Colonic mucosa (tissue), 4 donors: ENCODE measurements around the gene ZNF512B. TPM values are rescaled to one million over a fixed set of nuclear protein-coding genes. Genes with fewer than 3 reads are reported as not detected.

Experiments used
- DNase-seq: peaks from one replicate; pipeline ENCODE4 v3.0.0-alpha.2; 2020
- H3K27ac ChIP-seq: fragments of 200-600 bp; one replicate; pipeline ENCODE4 v1.8.0; 2021
- H3K27me3 ChIP-seq: fragments of 200-600 bp; one replicate; pipeline ENCODE4 v1.8.0; 2021
- H3K36me3 ChIP-seq: fragments of 200-600 bp; one replicate; pipeline ENCODE4 v1.8.0; 2021
- H3K4me1 ChIP-seq: fragments of 200-600 bp; one replicate; pipeline ENCODE4 v1.8.0; 2021; ENCODE audit warnings: mild to moderate bottlenecking
- H3K4me3 ChIP-seq: fragments of 200-600 bp; one replicate; pipeline ENCODE4 v1.8.0; 2021
- H3K9ac ChIP-seq, 2 donors: one replicate each; pipeline ENCODE4 v1.7.0; 2013; ENCODE audit warnings: control low read depth in 2 of 2, low read depth in 2 of 2, low read length in 2 of 2
- H3K9me3 ChIP-seq: fragments of 200-600 bp; one replicate; pipeline ENCODE4 v1.8.0; 2021
- intact Hi-C: fragments of 100-400 bp; cut with DNase I; formaldehyde crosslinking; loops from one replicate; pipeline ENCODE4 v1.14.1; 2022
- total RNA-seq, 2 donors: library from RNA; stranded (reverse); fragmentation: NEBNext Ultra II Directional in 1 of 2; extraction: Animal tissue kit (Norgen Biotek cat#: 25700) in 1 of 2; gene quantifications; one replicate each; pipeline ENCODE4 v1.2.1, GENCODE V29; 2021
- TF ChIP-seq, protein P1 (sequence below): fragments of 200-600 bp; IDR thresholded peaks from one replicate; pipeline ENCODE4 v1.8.0; 2022; ENCODE audit warnings: antibody characterized with exemption, mild to moderate bottlenecking
- donor health status: healthy.
- donor health status: DM: no; HTN: no; CAD: no.
- donor health status: DM: no; HTN: no; CAD: no.

Gene ZNF512B
- total RNA-seq, 2 donors from 2014 or later = 1.9 TPM

DNA sequence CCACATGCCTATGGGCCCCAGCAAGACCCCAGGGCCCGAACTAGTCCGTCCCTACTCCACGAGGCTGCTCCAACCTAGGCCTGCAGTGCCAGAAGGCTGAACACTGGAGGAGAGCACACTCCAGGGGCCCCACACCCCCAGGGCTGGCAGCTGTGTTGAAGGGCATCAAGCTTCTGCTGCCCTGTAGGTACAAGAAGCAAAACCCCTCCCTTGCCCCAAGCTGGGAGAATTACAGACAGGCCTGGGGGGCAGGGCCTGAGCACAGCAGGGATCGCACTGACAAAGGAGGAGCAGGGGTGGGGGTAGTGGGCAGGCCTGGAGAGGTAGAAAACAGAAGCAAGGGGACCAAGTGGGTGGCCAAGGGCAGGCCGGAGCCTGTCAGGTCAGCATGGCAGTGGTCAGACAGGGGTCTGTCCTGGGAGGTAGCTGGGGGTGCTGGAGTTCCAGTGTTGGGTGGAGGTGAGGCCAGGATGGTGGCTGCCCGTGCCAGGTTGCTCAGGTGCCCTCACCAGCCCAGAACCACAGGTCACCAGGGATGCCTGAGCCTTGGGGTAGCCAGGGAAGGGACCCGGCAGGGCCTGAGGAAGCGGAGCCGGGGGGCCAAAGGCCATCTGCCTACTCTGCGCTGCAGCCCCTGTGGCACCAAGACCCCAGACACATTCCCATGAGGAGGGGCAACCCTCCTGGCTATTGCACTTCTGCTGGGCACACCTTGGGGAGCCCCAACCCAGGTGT is 10.6 kb downstream of the ZNF512B start:
- TF ChIP-seq, protein P1, sequence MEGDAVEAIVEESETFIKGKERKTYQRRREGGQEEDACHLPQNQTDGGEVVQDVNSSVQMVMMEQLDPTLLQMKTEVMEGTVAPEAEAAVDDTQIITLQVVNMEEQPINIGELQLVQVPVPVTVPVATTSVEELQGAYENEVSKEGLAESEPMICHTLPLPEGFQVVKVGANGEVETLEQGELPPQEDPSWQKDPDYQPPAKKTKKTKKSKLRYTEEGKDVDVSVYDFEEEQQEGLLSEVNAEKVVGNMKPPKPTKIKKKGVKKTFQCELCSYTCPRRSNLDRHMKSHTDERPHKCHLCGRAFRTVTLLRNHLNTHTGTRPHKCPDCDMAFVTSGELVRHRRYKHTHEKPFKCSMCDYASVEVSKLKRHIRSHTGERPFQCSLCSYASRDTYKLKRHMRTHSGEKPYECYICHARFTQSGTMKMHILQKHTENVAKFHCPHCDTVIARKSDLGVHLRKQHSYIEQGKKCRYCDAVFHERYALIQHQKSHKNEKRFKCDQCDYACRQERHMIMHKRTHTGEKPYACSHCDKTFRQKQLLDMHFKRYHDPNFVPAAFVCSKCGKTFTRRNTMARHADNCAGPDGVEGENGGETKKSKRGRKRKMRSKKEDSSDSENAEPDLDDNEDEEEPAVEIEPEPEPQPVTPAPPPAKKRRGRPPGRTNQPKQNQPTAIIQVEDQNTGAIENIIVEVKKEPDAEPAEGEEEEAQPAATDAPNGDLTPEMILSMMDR = no peak
- peaks cover 8% of the 10 kb centered on the region for H3K4me1 ChIP-seq
- no peaks in the 10 kb centered on the region for H3K27me3 ChIP-seq
- DNase-seq = no peak
- no peak overlapping the region for H3K9ac ChIP-seq
- intact Hi-C loops = no loop called here
- H3K36me3 ChIP-seq = no peaks in the 10 kb centered on the region
- no peaks in the 10 kb centered on the region for H3K9me3 ChIP-seq
- H3K4me3 ChIP-seq = no peak overlapping the region
- H3K27ac ChIP-seq = no peak overlapping the region

DNA sequence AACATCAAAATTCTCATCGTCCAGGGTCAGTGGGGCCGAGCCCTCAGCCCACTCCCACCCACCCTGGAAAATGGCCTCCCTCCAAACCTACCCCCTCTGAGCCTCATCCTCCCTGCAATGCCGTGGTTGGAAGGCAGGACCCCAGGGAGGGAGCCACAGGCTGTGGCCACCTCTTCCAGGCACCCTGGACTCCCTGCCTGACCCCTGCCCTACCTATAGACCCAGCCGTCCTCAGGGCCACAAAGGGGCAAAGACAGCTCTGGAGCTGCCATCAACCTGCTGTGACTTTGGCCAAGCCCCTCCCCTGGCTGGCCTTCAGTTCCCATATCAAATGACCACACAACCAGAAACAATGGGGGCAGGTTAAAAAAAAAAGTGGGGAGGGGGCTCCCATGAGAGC is 11.3 kb downstream of the ZNF512B start:
- no peaks in the 10 kb centered on the region for H3K9me3 ChIP-seq
- no peak overlapping the region for H3K9ac ChIP-seq
- TF ChIP-seq, protein P1 = no peak
- H3K4me3 ChIP-seq = no peak overlapping the region
- H3K36me3 ChIP-seq = no peaks in the 10 kb centered on the region
- no peak for DNase-seq
- H3K27ac ChIP-seq = no peak overlapping the region
- H3K4me1 ChIP-seq = peaks cover 12% of the 10 kb centered on the region
- intact Hi-C loops = no loop called here
- H3K27me3 ChIP-seq = no peaks in the 10 kb centered on the region

DNA sequence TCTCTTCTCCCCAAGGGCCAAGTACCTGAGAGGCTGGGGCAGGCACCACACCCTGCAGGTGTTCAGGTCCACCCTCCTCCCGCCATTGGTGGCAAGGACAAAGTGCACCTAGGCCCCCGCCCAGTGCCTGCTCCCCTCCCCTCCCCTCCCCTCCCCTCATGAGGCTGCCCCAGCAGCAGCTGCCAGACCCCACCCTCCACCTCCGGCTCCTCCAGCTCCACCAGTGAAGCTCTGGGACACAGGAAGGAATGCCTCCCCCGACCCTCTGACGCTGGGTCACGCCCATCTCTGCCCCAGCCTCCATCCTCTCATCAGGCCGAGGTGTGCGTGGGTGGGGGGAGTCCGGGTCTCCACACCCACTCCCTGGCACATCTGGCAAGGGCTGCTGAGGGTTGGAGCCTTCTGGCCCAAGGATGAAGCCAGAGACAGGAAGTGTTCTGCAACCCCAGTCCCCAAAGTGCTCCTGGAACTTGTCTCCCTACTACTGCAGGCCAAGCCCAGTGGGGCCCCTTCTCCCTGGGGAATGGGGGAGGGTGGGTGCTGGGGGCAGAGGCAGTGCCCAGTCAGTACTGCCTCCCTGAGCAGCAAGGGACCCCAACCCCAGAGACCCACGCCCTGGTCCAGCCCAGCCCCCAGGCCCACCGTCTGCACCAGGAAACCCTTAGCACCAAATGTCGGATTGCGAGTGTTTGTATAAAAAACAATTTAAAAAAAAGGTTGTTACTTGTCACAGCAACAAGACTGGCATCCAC is 11.9 kb downstream of the ZNF512B start:
- intact Hi-C loops = no loop called here
- TF ChIP-seq, protein P1 = no peak
- DNase-seq = peak; percentile 92
- Histone ChIP-seq H3K4me3 (peak overlapping the region; percentile 96), H3K9me3 (no peaks in the 10 kb centered on the region), H3K27me3 (no peaks in the 10 kb centered on the region), H3K27ac (peak overlapping the region; percentile 62), H3K36me3 (no peaks in the 10 kb centered on the region), H3K4me1 (peaks cover 12% of the 10 kb centered on the region), H3K9ac (peak overlapping the region in 1 of 2 donors; percentile 78)

DNA sequence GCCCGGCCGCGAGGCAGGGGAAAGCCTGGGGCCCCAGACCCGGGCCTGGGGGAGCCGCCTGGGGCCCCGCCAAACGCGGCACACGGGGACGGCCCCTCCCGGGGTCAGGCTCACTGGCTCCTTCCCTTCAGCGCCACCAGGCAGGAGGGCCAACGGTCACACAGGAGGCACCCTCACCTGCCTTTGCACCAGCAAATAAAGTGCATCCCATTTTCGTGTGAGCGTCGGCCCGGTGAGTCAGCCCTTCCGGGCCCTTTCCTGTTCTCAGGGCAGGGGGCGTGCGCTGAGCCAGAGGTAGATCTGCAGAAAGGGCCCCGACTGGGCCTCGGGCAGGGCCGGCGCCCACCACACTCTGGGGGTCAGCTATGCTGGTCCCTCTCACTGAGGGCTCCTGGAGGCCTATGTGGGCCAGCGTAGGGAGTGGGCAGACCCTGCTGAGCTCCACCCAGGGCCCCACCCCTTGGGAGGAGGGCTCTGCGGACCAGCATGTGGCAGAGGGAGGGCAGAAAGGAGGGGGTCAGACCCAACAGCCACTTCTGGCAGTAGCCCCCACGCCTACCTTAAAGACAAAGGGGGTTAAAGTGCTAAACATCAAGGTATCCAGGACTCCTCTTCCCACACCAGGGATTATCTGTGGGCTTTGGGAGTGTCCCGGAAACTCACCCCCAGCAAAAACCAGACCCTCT is 12.6 kb downstream of the ZNF512B start:
- Histone ChIP-seq H3K4me1 (peaks cover 15% of the 10 kb centered on the region), H3K36me3 (no peaks in the 10 kb centered on the region), H3K9me3 (no peaks in the 10 kb centered on the region), H3K9ac (peak overlapping the region; percentile 72 to 78), H3K27me3 (no peaks in the 10 kb centered on the region), H3K4me3 (peak overlapping the region; percentile 96), H3K27ac (peak overlapping the region; percentile 62)
- intact Hi-C loops = no loop called here
- peak; percentile 86 for DNase-seq
- TF ChIP-seq, protein P1 = no peak

DNA sequence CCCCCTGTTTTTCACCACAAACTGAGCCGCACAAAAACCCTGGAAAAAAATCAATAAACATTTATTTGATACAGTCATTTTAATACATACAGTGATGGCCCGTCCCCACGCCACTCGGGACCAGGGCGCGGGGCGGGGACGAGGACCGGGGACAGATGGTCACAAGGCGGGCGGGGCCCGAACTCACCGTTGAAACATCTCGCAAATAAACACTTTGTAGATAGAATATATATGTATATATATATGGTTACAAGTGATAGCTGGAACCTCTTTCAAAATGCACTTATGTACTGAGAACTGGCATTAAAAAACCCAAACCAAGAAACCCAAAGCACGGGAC is 13.1 kb downstream of the ZNF512B start:
- intact Hi-C loops = no loop called here
- peak overlapping the region; percentile 72 to 78 for H3K9ac ChIP-seq
- peaks cover 20% of the 10 kb centered on the region for H3K4me1 ChIP-seq
- H3K36me3 ChIP-seq = no peaks in the 10 kb centered on the region
- H3K9me3 ChIP-seq = no peaks in the 10 kb centered on the region
- TF ChIP-seq, protein P1 = no peak
- no peaks in the 10 kb centered on the region for H3K27me3 ChIP-seq
- H3K4me3 ChIP-seq = peak overlapping the region; percentile 96
- peak overlapping the region; percentile 62 for H3K27ac ChIP-seq
- no peak for DNase-seq
